Stimulated activated effector memory CD8-positive, alpha-beta T cell treated with anti-CD3 and anti-CD28 coated beads, Interleukin-12 subunit alpha, Interleukin-12 subunit beta, amount 100 ng/mL, for 72 hours (primary cell): ENCODE results near the gene TAF5L.
"Not testable (repeated sequence)": the region's sequence is repeated elsewhere in the genome, so short reads cannot be mapped to it uniquely, and the experiment has no call there.

ENCODE experiments used
- ATAC-seq: fragments of 150-1000 bp; cut with Tn5 transposase; 2 replicates; pipeline ENCODE4 v1.10.0; 2021
- DNase-seq, 2 donors: peaks; one replicate each; pipeline ENCODE4 v3.0.0; 2021 to 2022; ENCODE audit warnings: low spot score in 2 of 2
- H3K27ac Mint-ChIP-seq: one replicate; pipeline ENCODE4 v1.8.0; 2022; ENCODE audit warnings: mild to moderate bottlenecking, mixed read lengths
- H3K36me3 Mint-ChIP-seq: one replicate; pipeline ENCODE4 v1.8.0; 2022; ENCODE audit warnings: mild to moderate bottlenecking, mixed read lengths
- H3K4me1 Mint-ChIP-seq: one replicate; pipeline ENCODE4 v1.8.0; 2022; ENCODE audit warnings: mixed read lengths
- H3K4me3 Mint-ChIP-seq: one replicate; pipeline ENCODE4 v1.8.0; 2022; ENCODE audit warnings: mild to moderate bottlenecking, mixed read lengths
- H3K9me3 Mint-ChIP-seq: one replicate; pipeline ENCODE4 v1.8.0; 2022; ENCODE audit warnings: mixed read lengths

The TAF5L gene

GRCh38 chr1:229574679-229575442 is 51.1 kb downstream of the TAF5L start:
- no peak for DNase-seq
- Mint-ChIP-seq H3K4me3 (no peak overlapping the region), H3K27ac (no peak overlapping the region), H3K4me1 (no peaks in the 10 kb centered on the region), H3K36me3 (no peaks in the 10 kb centered on the region), H3K9me3 (no peaks in the 10 kb centered on the region)
- ATAC-seq, result no peak

- H3K9me3 Mint-ChIP-seq, result no peaks in the 10 kb centered on the region
- no peak overlapping the region for H3K4me3 Mint-ChIP-seq
- H3K36me3 Mint-ChIP-seq, result no peaks in the 10 kb centered on the region
- ATAC-seq (no peak), DNase-seq (no peak)
- no peaks in the 10 kb centered on the region for H3K4me1 Mint-ChIP-seq
- no peak overlapping the region for H3K27ac Mint-ChIP-seq
Measured at GRCh38 chr1:229572286-229572685, 53.6 kb downstream of the TAF5L start.

GRCh38 chr1:229570891-229571516 is 54.9 kb downstream of the TAF5L start:
- no peak overlapping the region for H3K27ac Mint-ChIP-seq
- no peaks in the 10 kb centered on the region for H3K4me1 Mint-ChIP-seq
- ATAC-seq (no peak), DNase-seq (no peak)
- H3K36me3 Mint-ChIP-seq, result no peaks in the 10 kb centered on the region
- no peak overlapping the region for H3K4me3 Mint-ChIP-seq
- H3K9me3 Mint-ChIP-seq, result no peaks in the 10 kb centered on the region

- no peaks in the 10 kb centered on the region for H3K36me3 Mint-ChIP-seq
- no peaks in the 10 kb centered on the region for H3K9me3 Mint-ChIP-seq
- no peak for DNase-seq
- no peak overlapping the region for H3K27ac Mint-ChIP-seq
- ATAC-seq, result no peak
- no peaks in the 10 kb centered on the region for H3K4me1 Mint-ChIP-seq
- H3K4me3 Mint-ChIP-seq, result no peak overlapping the region
Measured at GRCh38 chr1:229570305-229570704, 55.6 kb downstream of the TAF5L start.

- no peak overlapping the region for H3K4me3 Mint-ChIP-seq
- H3K27ac Mint-ChIP-seq, result no peak overlapping the region
- ATAC-seq (no peak), DNase-seq (no peak)
- H3K36me3 Mint-ChIP-seq, result no peaks in the 10 kb centered on the region
- H3K4me1 Mint-ChIP-seq, result no peaks in the 10 kb centered on the region
- H3K9me3 Mint-ChIP-seq, result no peaks in the 10 kb centered on the region
Measured at GRCh38 chr1:229567109-229567868, 58.6 kb downstream of the TAF5L start.

GRCh38 chr1:229563701-229564100 is 62.2 kb downstream of the TAF5L start:
- Mint-ChIP-seq H3K9me3 (no peaks in the 10 kb centered on the region), H3K4me3 (no peak overlapping the region), H3K27ac (no peak overlapping the region), H3K4me1 (peaks cover 10% of the 10 kb centered on the region), H3K36me3 (no peaks in the 10 kb centered on the region)
- ATAC-seq (no peak), DNase-seq (no peak)

GRCh38 chr1:229563241-229563640 is 62.7 kb downstream of the TAF5L start:
- ATAC-seq (no peak), DNase-seq (no peak)
- H3K4me3 Mint-ChIP-seq, result no peak overlapping the region
- no peaks in the 10 kb centered on the region for H3K36me3 Mint-ChIP-seq
- peaks cover 10% of the 10 kb centered on the region for H3K4me1 Mint-ChIP-seq
- H3K27ac Mint-ChIP-seq, result no peak overlapping the region
- H3K9me3 Mint-ChIP-seq, result no peaks in the 10 kb centered on the region

- DNase-seq (no peak), ATAC-seq (no peak)
- H3K9me3 Mint-ChIP-seq, result no peaks in the 10 kb centered on the region
- H3K27ac Mint-ChIP-seq, result no peak overlapping the region
- no peak overlapping the region for H3K4me3 Mint-ChIP-seq
- H3K4me1 Mint-ChIP-seq, result peaks cover 10% of the 10 kb centered on the region
- H3K36me3 Mint-ChIP-seq, result no peaks in the 10 kb centered on the region
Measured at GRCh38 chr1:229562686-229563085, 63.2 kb downstream of the TAF5L start.

- DNase-seq (no peak), ATAC-seq (no peak)
- peaks cover 22% of the 10 kb centered on the region for H3K4me1 Mint-ChIP-seq
- no peak overlapping the region for H3K4me3 Mint-ChIP-seq
- no peak overlapping the region for H3K27ac Mint-ChIP-seq
- no peaks in the 10 kb centered on the region for H3K36me3 Mint-ChIP-seq
- no peaks in the 10 kb centered on the region for H3K9me3 Mint-ChIP-seq
Measured at GRCh38 chr1:229561141-229561540, 64.8 kb downstream of the TAF5L start.

- not testable (repeated sequence) for H3K9me3 Mint-ChIP-seq, H3K36me3 Mint-ChIP-seq, DNase-seq, ATAC-seq, H3K27ac Mint-ChIP-seq
- Mint-ChIP-seq H3K4me1 (peaks cover 28% of the 10 kb centered on the region), H3K4me3 (peak overlapping the region; percentile 83)
Measured at GRCh38 chr1:229560124-229560523, 65.8 kb downstream of the TAF5L start.

GRCh38 chr1:229559336-229559801 is 66.6 kb downstream of the TAF5L start:
- not testable (repeated sequence) for DNase-seq, H3K9me3 Mint-ChIP-seq, ATAC-seq, H3K36me3 Mint-ChIP-seq
- H3K27ac Mint-ChIP-seq, result peak overlapping the region; percentile 60
- peak overlapping the region; percentile 83 for H3K4me3 Mint-ChIP-seq
- peaks cover 35% of the 10 kb centered on the region for H3K4me1 Mint-ChIP-seq

GRCh38 chr1:229558460-229559335 is 67.2 kb downstream of the TAF5L start, which contains the start of gene ABCB10:
Gene ABCB10 (minus strand): TSS chr1:229558707. CDS start chr1:229558652, 55 bp downstream.
- no peaks in the 10 kb centered on the region for H3K9me3 Mint-ChIP-seq
- peak within 1 kb of the TSS; percentile 83 for H3K4me3 Mint-ChIP-seq
- peak; percentile 90 for ATAC-seq

GRCh38 chr1:229557913-229558414 is 68.0 kb downstream of the TAF5L start:
- peak; percentile 27 to 79 for DNase-seq
- Mint-ChIP-seq H3K4me1 (peaks cover 42% of the 10 kb centered on the region), H3K27ac (peak overlapping the region; percentile 26), H3K36me3 (peaks cover 9% of the 10 kb centered on the region), H3K4me3 (peak overlapping the region; percentile 83), H3K9me3 (no peaks in the 10 kb centered on the region)
- ATAC-seq, result peak; percentile 33

More at GRCh38 chr1:229558460-229559335, 67.2 kb downstream of the TAF5L start, which contains the start of gene ABCB10:
- peaks cover 9% of the 10 kb centered on the region for H3K36me3 Mint-ChIP-seq
- peak within 1 kb of the TSS; percentile 60 for H3K27ac Mint-ChIP-seq
- peak; percentile 84 to 97 for DNase-seq
- H3K4me1 Mint-ChIP-seq, result peaks cover 42% of the 10 kb centered on the region

- Mint-ChIP-seq H3K9me3 (no peaks in the 10 kb centered on the region), H3K36me3 (peaks cover 9% of the 10 kb centered on the region), H3K4me1 (peaks cover 49% of the 10 kb centered on the region), H3K27ac (peak overlapping the region; percentile 26), H3K4me3 (peak overlapping the region; percentile 83)
- ATAC-seq (no peak), DNase-seq (no peak)
Measured at GRCh38 chr1:229557200-229557850, 68.6 kb downstream of the TAF5L start.
